Measurements from ENCODE around the gene CADM4. TPM values are rescaled to one million over a fixed set of nuclear protein-coding genes. Genes with fewer than 3 reads are reported as not detected.
"Not testable (repeated sequence)": the region's sequence is repeated elsewhere in the genome, so short reads cannot be mapped to it uniquely, and the experiment has no call there.

Gene CADM4
- total RNA-seq, 6 experiments from 2014 or later: 2.2 to 4.7 (median 3.7) TPM

DNA sequence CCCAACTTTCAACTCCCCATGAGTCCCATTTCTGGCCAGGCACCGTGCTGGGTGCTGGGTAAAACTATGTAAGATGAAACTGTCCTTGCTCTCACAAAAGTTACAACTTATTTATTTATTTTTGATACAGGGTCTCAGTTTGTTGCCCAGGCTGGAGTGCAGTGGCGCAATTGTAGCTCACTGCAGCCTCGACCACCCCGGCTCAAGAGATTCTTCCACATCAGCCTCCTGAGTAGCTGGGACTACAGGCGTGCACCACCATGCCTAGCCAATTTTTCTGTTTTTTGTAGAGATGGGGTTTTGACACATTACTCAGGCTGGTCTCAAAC is 12.9 kb upstream of the CADM4 start:
- no peak overlapping the region for H3K27ac ChIP-seq
- TF ChIP-seq, protein P1, sequence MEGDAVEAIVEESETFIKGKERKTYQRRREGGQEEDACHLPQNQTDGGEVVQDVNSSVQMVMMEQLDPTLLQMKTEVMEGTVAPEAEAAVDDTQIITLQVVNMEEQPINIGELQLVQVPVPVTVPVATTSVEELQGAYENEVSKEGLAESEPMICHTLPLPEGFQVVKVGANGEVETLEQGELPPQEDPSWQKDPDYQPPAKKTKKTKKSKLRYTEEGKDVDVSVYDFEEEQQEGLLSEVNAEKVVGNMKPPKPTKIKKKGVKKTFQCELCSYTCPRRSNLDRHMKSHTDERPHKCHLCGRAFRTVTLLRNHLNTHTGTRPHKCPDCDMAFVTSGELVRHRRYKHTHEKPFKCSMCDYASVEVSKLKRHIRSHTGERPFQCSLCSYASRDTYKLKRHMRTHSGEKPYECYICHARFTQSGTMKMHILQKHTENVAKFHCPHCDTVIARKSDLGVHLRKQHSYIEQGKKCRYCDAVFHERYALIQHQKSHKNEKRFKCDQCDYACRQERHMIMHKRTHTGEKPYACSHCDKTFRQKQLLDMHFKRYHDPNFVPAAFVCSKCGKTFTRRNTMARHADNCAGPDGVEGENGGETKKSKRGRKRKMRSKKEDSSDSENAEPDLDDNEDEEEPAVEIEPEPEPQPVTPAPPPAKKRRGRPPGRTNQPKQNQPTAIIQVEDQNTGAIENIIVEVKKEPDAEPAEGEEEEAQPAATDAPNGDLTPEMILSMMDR (IDR thresholded peaks at IDR 0.05): no peak
- no peak for TF ChIP-seq POLR2A (IDR thresholded peaks at IDR 0.05)
- no peaks in the 10 kb centered on the region for H3K9me3 ChIP-seq
- H3K4me1 ChIP-seq: peaks cover 0 to 6% (median 0%) of the 10 kb centered on the region in 4 donors
- no peak for ATAC-seq
- intact Hi-C loops (cut with DNase I): loop anchor here in 1 of 2 donors (10.0 kb wide), 1 partner anchor 98 kb away; no protein-coding TSS in a partner anchor
- no peak overlapping the region for H3K4me3 ChIP-seq
- no peaks in the 10 kb centered on the region for H3K36me3 ChIP-seq
- no peaks in the 10 kb centered on the region for H3K27me3 ChIP-seq
- 44% methylated on average over 5 of the region's 5 CpGs for WGBS (ENCODE audit: insufficient coverage, low coverage, low lambda C conversion rate, missing lambda C conversion rate)
- no peak for DNase-seq

DNA sequence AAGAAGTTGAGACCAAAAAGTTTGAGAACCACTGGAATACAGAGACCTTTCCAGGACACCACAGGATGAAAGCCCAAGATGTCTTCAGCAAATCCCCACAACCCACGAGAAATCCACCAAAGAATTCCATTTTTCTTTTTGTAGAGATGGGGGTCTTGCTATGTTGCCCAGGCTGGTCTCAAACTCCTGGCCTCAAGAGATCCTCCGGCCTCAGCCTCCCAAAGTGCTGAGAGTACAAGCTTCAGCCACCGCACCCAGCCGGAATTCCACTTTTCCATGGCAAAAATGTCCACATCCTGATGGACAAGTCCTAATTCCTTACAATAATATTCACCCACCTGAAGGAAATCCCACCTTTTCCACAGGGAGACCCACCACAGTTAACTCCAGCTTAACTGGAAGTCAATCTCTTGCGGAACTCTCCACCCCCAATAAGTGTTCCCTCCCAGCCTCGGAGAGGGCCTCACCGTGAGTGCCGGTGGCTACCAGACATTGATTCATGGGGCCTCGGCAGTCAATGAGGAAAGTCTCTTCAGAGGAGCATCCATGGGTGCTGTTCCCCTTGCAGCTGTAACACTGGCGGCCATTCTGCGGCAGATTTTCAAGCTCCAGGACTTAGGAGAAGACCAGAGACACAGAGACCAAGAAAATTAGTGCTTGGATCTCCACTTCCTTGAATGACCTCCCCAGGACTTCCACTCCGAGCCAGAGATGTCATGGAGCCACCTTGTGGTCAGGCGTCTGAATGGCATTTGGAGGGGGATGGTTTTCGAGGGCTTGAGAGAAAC is 12.3 kb upstream of the CADM4 start:
- ATAC-seq (peak; percentile 88 to 93 (median 92)), DNase-seq (peak in 2 of 3 donors; percentile 46 to 59)
- H3K27me3 ChIP-seq: no peaks in the 10 kb centered on the region
- H3K4me3 ChIP-seq: no peak overlapping the region
- peaks cover 0 to 6% (median 0%) of the 10 kb centered on the region in 4 donors for H3K4me1 ChIP-seq
- intact Hi-C loops (cut with DNase I): loop anchor here in 1 of 2 donors (10.0 kb wide), 1 partner anchor 97 kb away; no protein-coding TSS in a partner anchor
- H3K36me3 ChIP-seq: no peaks in the 10 kb centered on the region
- no peak for TF ChIP-seq POLR2A (IDR thresholded peaks at IDR 0.05)
- TF ChIP-seq, protein P1 (IDR thresholded peaks at IDR 0.05): peak; percentile 64 to 84 (median 78)
- no peak overlapping the region for H3K27ac ChIP-seq
- no peaks in the 10 kb centered on the region for H3K9me3 ChIP-seq
- 47% methylated on average over 14 of the region's 14 CpGs for WGBS (ENCODE audit: insufficient coverage, low coverage, low lambda C conversion rate, missing lambda C conversion rate)

DNA sequence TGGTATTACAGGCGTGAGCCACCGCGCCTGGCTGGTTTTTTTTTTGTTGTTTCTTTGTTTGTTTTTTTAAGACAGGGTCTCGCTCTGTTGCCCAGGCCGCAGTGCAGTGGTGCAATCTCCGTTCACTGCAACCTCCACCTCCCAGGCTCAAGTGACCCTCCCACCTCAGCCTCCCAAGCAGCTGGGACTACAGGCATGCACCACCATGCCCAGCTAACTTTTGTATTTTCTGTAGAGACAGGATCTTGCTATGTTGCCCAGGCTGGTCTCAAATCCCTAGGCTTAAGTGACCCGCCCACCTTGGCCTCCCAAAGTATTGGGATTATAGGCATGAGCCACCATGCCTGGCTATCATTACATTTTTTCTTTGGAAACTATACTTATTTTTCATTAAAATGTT is 10.6 kb upstream of the CADM4 start:
- not testable (repeated sequence) for H3K27ac ChIP-seq, DNase-seq, ATAC-seq, H3K9me3 ChIP-seq, H3K27me3 ChIP-seq, H3K36me3 ChIP-seq, H3K4me1 ChIP-seq, H3K4me3 ChIP-seq
- intact Hi-C loops (cut with DNase I): loop anchor here in 1 of 2 donors (10.0 kb wide), 1 partner anchor 95 kb away; no protein-coding TSS in a partner anchor
- WGBS (ENCODE audit: insufficient coverage, low coverage, low lambda C conversion rate, missing lambda C conversion rate): 85% methylated on average over 4 of the region's 7 CpGs

DNA sequence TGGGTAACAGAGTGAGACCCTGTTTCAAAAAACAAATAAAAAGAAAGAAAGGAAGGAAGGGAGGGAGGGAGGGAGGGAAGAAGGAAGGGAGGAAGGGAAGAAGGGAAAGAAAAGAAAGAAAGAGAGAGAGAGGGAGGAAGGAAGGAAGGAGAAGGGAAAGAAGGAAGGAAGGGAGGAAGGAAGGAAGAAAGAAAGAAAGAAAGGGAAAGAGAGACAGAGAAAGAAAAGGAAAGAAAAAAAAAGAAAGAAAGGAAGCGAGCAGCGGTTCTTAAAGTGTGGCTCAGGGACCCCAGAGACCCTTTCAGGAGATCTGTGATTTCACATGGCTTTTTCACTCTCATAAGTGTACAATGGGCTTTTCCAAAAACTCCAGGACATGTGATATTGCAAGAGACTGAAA is 9.9 kb upstream of the CADM4 start:
- H3K27ac ChIP-seq: no peak overlapping the region
- intact Hi-C loops (cut with DNase I): loop anchor here in 1 of 2 donors (10.0 kb wide), 1 partner anchor 205 kb away; no protein-coding TSS in a partner anchor

More for the DNA sequence above, 9.9 kb upstream of the CADM4 start:
- TF ChIP-seq, protein P1 (IDR thresholded peaks at IDR 0.05): no peak
- TF ChIP-seq POLR2A (IDR thresholded peaks at IDR 0.05): no peak
- H3K36me3 ChIP-seq: no peaks in the 10 kb centered on the region
- DNase-seq (no peak), ATAC-seq (no peak)
- no peak overlapping the region for H3K4me3 ChIP-seq
- no peaks in the 10 kb centered on the region for H3K27me3 ChIP-seq
- H3K9me3 ChIP-seq: no peaks in the 10 kb centered on the region
- 83% methylated on average over 2 of the region's 2 CpGs for WGBS (ENCODE audit: insufficient coverage, low coverage, low lambda C conversion rate, missing lambda C conversion rate)
- peaks cover 0 to 6% (median 0%) of the 10 kb centered on the region in 4 donors for H3K4me1 ChIP-seq

Measured in right lobe of liver (tissue), 6 donors.